ENCODE data around the gene MYO6. TPM values are rescaled to one million over a fixed set of nuclear protein-coding genes. Genes with fewer than 3 reads are reported as not detected.
A peak's percentile ranks its signal among the peaks of the same experiment; 100 is the strongest.

Gene MYO6
- total and polyA plus RNA-seq, 3 donors from 2014 or later = 31.5 to 75.3 (median 69.2) TPM

- no peak for DNase-seq
- Histone ChIP-seq H3K27ac (no peak overlapping the region), H3K9me3 (no peaks in the 10 kb centered on the region), H3K4me3 (peak overlapping the region; percentile 17 to 27), H3K27me3 (no peaks in the 10 kb centered on the region), H3K36me3 (ENCODE audit: low read depth, missing control alignments) (no peaks in the 10 kb centered on the region), H3K4me1 (no peaks in the 10 kb centered on the region)
- TF ChIP-seq, protein P1, sequence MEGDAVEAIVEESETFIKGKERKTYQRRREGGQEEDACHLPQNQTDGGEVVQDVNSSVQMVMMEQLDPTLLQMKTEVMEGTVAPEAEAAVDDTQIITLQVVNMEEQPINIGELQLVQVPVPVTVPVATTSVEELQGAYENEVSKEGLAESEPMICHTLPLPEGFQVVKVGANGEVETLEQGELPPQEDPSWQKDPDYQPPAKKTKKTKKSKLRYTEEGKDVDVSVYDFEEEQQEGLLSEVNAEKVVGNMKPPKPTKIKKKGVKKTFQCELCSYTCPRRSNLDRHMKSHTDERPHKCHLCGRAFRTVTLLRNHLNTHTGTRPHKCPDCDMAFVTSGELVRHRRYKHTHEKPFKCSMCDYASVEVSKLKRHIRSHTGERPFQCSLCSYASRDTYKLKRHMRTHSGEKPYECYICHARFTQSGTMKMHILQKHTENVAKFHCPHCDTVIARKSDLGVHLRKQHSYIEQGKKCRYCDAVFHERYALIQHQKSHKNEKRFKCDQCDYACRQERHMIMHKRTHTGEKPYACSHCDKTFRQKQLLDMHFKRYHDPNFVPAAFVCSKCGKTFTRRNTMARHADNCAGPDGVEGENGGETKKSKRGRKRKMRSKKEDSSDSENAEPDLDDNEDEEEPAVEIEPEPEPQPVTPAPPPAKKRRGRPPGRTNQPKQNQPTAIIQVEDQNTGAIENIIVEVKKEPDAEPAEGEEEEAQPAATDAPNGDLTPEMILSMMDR (IDR thresholded peaks at IDR 0.05) = no peak
- no peak for TF ChIP-seq POLR2A (IDR thresholded peaks at IDR 0.05)
- WGBS, 2 donors = 37 to 55% methylated on average over 6 to 12 of the region's 12 CpGs
- intact Hi-C loops (cut with DNase I; ENCODE audit: low total_unique reads) = no loop called here
Measured at GRCh38 chr6:75935473-75935793, 186.4 kb downstream of the MYO6 start.

DNA sequence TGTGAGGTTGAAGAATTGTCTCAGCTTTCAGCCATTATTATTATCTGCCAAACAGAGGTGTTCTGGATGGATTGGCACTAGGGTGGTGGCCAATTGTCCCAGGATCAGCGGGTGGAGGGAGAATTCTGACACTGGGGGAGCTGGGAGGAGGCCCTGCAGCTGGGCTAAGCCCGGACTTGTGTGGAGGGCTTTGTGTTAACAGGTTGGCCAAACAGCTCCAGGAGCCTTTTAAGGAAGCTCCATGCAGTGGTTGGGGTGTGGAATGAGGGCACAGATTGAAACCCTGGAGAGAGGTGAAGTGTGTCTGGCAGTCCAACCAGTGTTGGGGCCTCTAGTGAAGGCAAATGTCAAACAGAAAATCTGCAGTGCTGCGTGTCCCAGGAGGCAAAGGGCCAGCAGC, 187.6 kb downstream of the MYO6 start:
- no peaks in the 10 kb centered on the region for H3K4me1 ChIP-seq
- 92% methylated on average over 3 of the region's 3 CpGs for WGBS, 2 donors
- no peak for TF ChIP-seq POLR2A (IDR thresholded peaks at IDR 0.05)
- TF ChIP-seq, protein P1 (IDR thresholded peaks at IDR 0.05) = no peak
- no peak for DNase-seq
- intact Hi-C loops (cut with DNase I; ENCODE audit: low total_unique reads) = no loop called here
- H3K4me3 ChIP-seq = no peak overlapping the region
- H3K9me3 ChIP-seq = no peaks in the 10 kb centered on the region
- H3K27me3 ChIP-seq = no peaks in the 10 kb centered on the region
- H3K27ac ChIP-seq = no peak overlapping the region
- no peaks in the 10 kb centered on the region for H3K36me3 ChIP-seq (ENCODE audit: low read depth, missing control alignments)

DNA sequence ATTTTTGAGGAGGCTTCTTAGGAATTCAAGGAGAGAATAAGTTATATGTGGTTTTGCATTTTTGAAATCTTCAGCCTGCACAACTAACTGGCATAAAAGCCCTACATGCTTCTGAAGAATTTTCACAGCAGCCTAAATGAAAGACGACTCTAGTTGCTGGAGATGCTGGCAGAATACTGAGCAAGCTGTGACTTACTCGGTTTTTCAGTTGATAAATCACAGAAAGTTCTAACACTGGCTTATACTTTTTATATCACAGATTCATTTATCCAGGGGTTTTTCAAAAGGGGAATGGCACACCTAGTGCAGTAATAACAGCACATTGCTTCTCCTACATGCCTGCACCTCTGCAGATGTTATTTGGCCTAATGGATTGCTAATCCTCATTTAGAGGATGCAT, 188.8 kb downstream of the MYO6 start:
- intact Hi-C loops (cut with DNase I; ENCODE audit: low total_unique reads) = no loop called here
- no peak for DNase-seq
- 55 to 74% methylated on average over 2 of the region's 2 CpGs for whole genome bisulfite sequencing, 2 donors

DNA sequence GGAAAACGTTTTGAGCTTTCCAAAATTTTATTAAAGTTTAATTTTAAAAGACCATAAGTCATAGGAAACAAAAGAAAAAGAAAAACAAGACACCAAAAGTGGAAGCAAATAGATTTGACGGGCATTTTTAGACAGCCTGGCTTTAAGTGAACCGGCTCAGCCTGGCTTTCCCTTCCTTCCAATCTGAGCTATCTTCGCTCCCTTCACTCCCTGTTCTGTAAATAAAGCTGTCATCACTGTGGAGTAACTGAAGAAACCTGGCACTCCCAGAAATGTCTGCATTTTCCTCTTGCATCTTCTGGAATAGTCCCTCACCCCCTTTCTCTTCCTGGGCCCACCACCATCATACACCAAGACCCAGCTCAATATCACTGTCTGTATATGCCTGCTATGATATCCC, 191.5 kb downstream of the MYO6 start:
- DNase-seq = no peak
- no peak overlapping the region for H3K4me3 ChIP-seq
- H3K27me3 ChIP-seq = no peaks in the 10 kb centered on the region
- H3K27ac ChIP-seq = no peak overlapping the region
- no peaks in the 10 kb centered on the region for H3K9me3 ChIP-seq
- H3K36me3 ChIP-seq (ENCODE audit: low read depth, missing control alignments) = no peaks in the 10 kb centered on the region
- WGBS, 2 donors = 67 to 77% methylated on average over 4 of the region's 4 CpGs
- H3K4me1 ChIP-seq = no peaks in the 10 kb centered on the region
- no peak for TF ChIP-seq POLR2A (IDR thresholded peaks at IDR 0.05)
- TF ChIP-seq, protein P1 (IDR thresholded peaks at IDR 0.05) = no peak
- intact Hi-C loops (cut with DNase I; ENCODE audit: low total_unique reads) = no loop called here

More for the DNA sequence above, 188.8 kb downstream of the MYO6 start:
- H3K27me3 ChIP-seq = no peaks in the 10 kb centered on the region
- no peak overlapping the region for H3K4me3 ChIP-seq
- H3K9me3 ChIP-seq = no peaks in the 10 kb centered on the region
- H3K36me3 ChIP-seq (ENCODE audit: low read depth, missing control alignments) = no peaks in the 10 kb centered on the region
- no peaks in the 10 kb centered on the region for H3K4me1 ChIP-seq
- TF ChIP-seq, protein P1 (IDR thresholded peaks at IDR 0.05) = no peak
- no peak for TF ChIP-seq POLR2A (IDR thresholded peaks at IDR 0.05)
- H3K27ac ChIP-seq = no peak overlapping the region

DNA sequence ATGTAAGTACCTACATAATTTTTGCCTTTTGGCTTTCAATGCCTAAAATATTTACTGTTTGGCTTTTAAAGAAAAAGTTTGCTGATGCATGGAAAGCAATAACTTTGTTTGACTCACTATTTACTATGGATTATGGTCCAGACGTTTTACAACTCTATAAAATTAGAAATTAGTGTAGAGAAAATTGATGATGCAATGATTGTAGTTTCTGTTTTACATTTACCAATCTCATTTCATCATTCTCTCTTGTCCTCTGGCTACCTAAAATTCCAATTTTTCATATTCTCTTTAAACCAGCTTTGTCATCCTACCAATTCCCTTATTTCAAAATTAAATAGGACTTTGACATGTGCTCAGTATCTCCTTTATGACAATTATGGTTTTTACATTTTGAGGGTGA, 192.5 kb downstream of the MYO6 start:
- TF ChIP-seq POLR2A (IDR thresholded peaks at IDR 0.05) = no peak
- TF ChIP-seq, protein P1 (IDR thresholded peaks at IDR 0.05) = no peak
- no peak overlapping the region for H3K4me3 ChIP-seq
- intact Hi-C loops (cut with DNase I; ENCODE audit: low total_unique reads) = no loop called here
- no peak overlapping the region for H3K27ac ChIP-seq
- 48 to 59% methylated on average over 1 of the region's 1 CpG for WGBS, 2 donors
- DNase-seq = no peak
- H3K27me3 ChIP-seq = no peaks in the 10 kb centered on the region
- no peaks in the 10 kb centered on the region for H3K36me3 ChIP-seq (ENCODE audit: low read depth, missing control alignments)
- no peaks in the 10 kb centered on the region for H3K4me1 ChIP-seq
- no peaks in the 10 kb centered on the region for H3K9me3 ChIP-seq
